ENCODE measurements around the gene PANX3. TPM values are rescaled to one million over a fixed set of nuclear protein-coding genes. Genes with fewer than 3 reads are reported as not detected.

Gene PANX3
- total and polyA plus RNA-seq, 2 of the 13 experiments (the other 11 are each of a cell fraction or from before 2014, with no cell fraction given): not detected

- TF ChIP-seq ZNF878 (CRISPR knock-in tag; IDR thresholded peaks at IDR 0.05) (no peak; the same call in 1 of the 2 replicates), ZFP37 (CRISPR knock-in tag; IDR thresholded peaks at IDR 0.05; ENCODE audit: borderline replicate concordance) (no peak), KAT8 (CRISPR knock-in tag; IDR thresholded peaks at IDR 0.05) (peak; percentile 99), ZMAT3 (CRISPR knock-in tag; conservative IDR thresholded peaks at IDR 0.05) (0 out of 2 replicates have a peak, but pooled peaks have one; percentile 33), ZBTB26 (CRISPR knock-in tag; IDR thresholded peaks at IDR 0.05; ENCODE audit: borderline replicate concordance) (peak; percentile 25; the same call in 1 of the 2 replicates), BORCS8-MEF2B (CRISPR knock-in tag; IDR thresholded peaks at IDR 0.05) (peak; percentile 92), ZNF75D (CRISPR knock-in tag; IDR thresholded peaks at IDR 0.05; ENCODE audit: borderline replicate concordance) (no peak), YEATS2 (CRISPR knock-in tag; IDR thresholded peaks at IDR 0.05; ENCODE audit: borderline replicate concordance) (peak; percentile 95)
- TF ChIP-seq, protein P1, sequence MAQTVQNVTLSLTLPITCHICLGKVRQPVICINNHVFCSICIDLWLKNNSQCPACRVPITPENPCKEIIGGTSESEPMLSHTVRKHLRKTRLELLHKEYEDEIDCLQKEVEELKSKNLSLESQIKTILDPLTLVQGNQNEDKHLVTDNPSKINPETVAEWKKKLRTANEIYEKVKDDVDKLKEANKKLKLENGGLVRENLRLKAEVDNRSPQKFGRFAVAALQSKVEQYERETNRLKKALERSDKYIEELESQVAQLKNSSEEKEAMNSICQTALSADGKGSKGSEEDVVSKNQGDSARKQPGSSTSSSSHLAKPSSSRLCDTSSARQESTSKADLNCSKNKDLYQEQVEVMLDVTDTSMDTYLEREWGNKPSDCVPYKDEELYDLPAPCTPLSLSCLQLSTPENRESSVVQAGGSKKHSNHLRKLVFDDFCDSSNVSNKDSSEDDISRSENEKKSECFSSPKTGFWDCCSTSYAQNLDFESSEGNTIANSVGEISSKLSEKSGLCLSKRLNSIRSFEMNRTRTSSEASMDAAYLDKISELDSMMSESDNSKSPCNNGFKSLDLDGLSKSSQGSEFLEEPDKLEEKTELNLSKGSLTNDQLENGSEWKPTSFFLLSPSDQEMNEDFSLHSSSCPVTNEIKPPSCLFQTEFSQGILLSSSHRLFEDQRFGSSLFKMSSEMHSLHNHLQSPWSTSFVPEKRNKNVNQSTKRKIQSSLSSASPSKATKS (CRISPR knock-in tag; IDR thresholded peaks at IDR 0.05): no peak
- TF ChIP-seq, protein P2, sequence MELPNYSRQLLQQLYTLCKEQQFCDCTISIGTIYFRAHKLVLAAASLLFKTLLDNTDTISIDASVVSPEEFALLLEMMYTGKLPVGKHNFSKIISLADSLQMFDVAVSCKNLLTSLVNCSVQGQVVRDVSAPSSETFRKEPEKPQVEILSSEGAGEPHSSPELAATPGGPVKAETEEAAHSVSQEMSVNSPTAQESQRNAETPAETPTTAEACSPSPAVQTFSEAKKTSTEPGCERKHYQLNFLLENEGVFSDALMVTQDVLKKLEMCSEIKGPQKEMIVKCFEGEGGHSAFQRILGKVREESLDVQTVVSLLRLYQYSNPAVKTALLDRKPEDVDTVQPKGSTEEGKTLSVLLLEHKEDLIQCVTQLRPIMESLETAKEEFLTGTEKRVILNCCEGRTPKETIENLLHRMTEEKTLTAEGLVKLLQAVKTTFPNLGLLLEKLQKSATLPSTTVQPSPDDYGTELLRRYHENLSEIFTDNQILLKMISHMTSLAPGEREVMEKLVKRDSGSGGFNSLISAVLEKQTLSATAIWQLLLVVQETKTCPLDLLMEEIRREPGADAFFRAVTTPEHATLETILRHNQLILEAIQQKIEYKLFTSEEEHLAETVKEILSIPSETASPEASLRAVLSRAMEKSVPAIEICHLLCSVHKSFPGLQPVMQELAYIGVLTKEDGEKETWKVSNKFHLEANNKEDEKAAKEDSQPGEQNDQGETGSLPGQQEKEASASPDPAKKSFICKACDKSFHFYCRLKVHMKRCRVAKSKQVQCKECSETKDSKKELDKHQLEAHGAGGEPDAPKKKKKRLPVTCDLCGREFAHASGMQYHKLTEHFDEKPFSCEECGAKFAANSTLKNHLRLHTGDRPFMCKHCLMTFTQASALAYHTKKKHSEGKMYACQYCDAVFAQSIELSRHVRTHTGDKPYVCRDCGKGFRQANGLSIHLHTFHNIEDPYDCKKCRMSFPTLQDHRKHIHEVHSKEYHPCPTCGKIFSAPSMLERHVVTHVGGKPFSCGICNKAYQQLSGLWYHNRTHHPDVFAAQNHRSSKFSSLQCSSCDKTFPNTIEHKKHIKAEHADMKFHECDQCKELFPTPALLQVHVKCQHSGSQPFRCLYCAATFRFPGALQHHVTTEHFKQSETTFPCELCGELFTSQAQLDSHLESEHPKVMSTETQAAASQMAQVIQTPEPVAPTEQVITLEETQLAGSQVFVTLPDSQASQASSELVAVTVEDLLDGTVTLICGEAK (IDR thresholded peaks at IDR 0.05): peak; percentile 77
- TF ChIP-seq, protein P2 (CRISPR knock-in tag; IDR thresholded peaks at IDR 0.05): peak; percentile 84; the same call in 1 of the 2 replicates
- TF ChIP-seq, protein P3, sequence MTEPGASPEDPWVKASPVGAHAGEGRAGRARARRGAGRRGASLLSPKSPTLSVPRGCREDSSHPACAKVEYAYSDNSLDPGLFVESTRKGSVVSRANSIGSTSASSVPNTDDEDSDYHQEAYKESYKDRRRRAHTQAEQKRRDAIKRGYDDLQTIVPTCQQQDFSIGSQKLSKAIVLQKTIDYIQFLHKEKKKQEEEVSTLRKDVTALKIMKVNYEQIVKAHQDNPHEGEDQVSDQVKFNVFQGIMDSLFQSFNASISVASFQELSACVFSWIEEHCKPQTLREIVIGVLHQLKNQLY (CRISPR knock-in tag; IDR thresholded peaks at IDR 0.05): no peak
These were observed 11.6 kb downstream of the PANX3 start, which contains the start of gene TBRG1 (continued) for GRCh38 chr11:124622531-124623451.
